GM21529 (cell line): ENCODE measurements around the gene LGALSL.

Source experiments
- ATAC-seq: cut with Tn5 transposase; IDR thresholded peaks from one replicate; pipeline ENCODE4 v1.9.1; 2021; ENCODE audit not compliant: unreplicated experiment

LGALSL gene

GRCh38 chr2:64453770-64454385 lies at the start of gene LGALSL:
TSS of gene LGALSL (plus strand) at chr2:64454162. CDS start at chr2:64454546, 384 bp downstream.
- ATAC-seq: peak; percentile 68

- ATAC-seq: no peak
Observed at GRCh38 chr2:64404743-64405142, 49.2 kb upstream of the LGALSL start.

GRCh38 chr2:64405581-64406406 lies 48.2 kb upstream of the LGALSL start:
- ATAC-seq: no peak

- no peak for ATAC-seq
Observed at GRCh38 chr2:64406407-64406774, 47.6 kb upstream of the LGALSL start.

GRCh38 chr2:64408031-64408430 lies 45.9 kb upstream of the LGALSL start:
- ATAC-seq: no peak

GRCh38 chr2:64410671-64411070 lies 43.3 kb upstream of the LGALSL start:
- ATAC-seq: no peak

GRCh38 chr2:64412671-64413070 lies 41.3 kb upstream of the LGALSL start:
- ATAC-seq: no peak

- no peak for ATAC-seq
Observed at GRCh38 chr2:64414736-64415435, 39.1 kb upstream of the LGALSL start.

GRCh38 chr2:64417624-64418023 lies 36.3 kb upstream of the LGALSL start:
- no peak for ATAC-seq

GRCh38 chr2:64419596-64420165 lies 34.3 kb upstream of the LGALSL start:
- no peak for ATAC-seq

- no peak for ATAC-seq
Observed at GRCh38 chr2:64420677-64421076, 33.3 kb upstream of the LGALSL start.

- ATAC-seq: no peak
Observed at GRCh38 chr2:64421201-64421600, 32.8 kb upstream of the LGALSL start.

GRCh38 chr2:64422466-64422865 lies 31.5 kb upstream of the LGALSL start:
- no peak for ATAC-seq

- ATAC-seq: no peak
Observed at GRCh38 chr2:64423303-64423702, 30.7 kb upstream of the LGALSL start.

- no peak for ATAC-seq
Observed at GRCh38 chr2:64424416-64424987, 29.5 kb upstream of the LGALSL start.

- no peak for ATAC-seq
Observed at GRCh38 chr2:64426183-64426952, 27.6 kb upstream of the LGALSL start.

- ATAC-seq: no peak
Observed at GRCh38 chr2:64434039-64434657, 19.8 kb upstream of the LGALSL start.

- no peak for ATAC-seq
Observed at GRCh38 chr2:64437883-64438282, 16.1 kb upstream of the LGALSL start.

- no peak for ATAC-seq
Observed at GRCh38 chr2:64439194-64439593, 14.8 kb upstream of the LGALSL start.

GRCh38 chr2:64440843-64441242 lies 13.1 kb upstream of the LGALSL start:
- no peak for ATAC-seq
